ENCODE results near the gene ADSS1. TPM values are rescaled to one million over a fixed set of nuclear protein-coding genes. Genes with fewer than 3 reads are reported as not detected.
A peak's percentile ranks its signal among the peaks of the same experiment; 100 is the strongest.

ADSS1 gene
- total RNA-seq, 3 donors from 2014 or later, result 6.9 to 13.0 (median 7.3) TPM

DNA sequence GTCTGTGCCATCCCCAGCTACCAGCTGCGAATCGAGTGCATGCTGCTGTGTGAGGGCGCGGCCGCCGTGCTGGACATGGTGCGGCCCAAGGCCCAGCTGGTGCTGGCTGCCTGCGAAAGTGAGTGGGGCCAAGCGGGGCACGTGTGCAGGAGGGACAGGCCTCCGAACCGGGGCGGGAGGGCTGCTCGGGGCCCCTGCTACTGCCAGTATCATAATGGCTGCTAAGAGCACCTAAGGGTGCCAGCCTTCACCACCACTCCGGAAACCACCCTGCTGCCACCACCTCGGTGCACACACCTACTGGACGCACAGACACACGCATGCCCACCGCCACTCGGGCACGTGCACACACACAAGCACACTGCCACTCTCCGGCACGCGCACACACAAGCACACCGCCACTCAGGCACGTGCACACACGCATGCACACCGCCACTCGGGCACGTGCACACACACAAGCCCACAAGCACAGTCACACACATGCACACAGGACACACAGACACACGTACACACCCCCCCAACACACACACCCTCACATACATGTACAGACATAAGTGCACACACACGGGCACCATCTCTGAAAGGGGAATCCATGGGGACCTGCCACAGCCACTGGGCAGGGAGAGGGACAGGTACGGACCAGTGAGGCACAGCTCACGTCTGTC, 13.8 kb upstream of the ADSS1 start:
- no peak overlapping the region for H3K4me3 ChIP-seq
- no peak for DNase-seq (ENCODE audit: low spot score in 2 of 2)
- H3K27me3 ChIP-seq, result no peaks in the 10 kb centered on the region
- H3K4me1 ChIP-seq, result no peaks in the 10 kb centered on the region
- intact Hi-C loops (cut with DNase I; ENCODE audit: low total_unique reads), result no loop called here
- no peak overlapping the region for H3K27ac ChIP-seq
- H3K36me3 ChIP-seq, result no peaks in the 10 kb centered on the region
- TF ChIP-seq POLR2AphosphoS5 (IDR thresholded peaks at IDR 0.05) (no peak), POLR2A (IDR thresholded peaks at IDR 0.05) (no peak)
- TF ChIP-seq, protein P1, sequence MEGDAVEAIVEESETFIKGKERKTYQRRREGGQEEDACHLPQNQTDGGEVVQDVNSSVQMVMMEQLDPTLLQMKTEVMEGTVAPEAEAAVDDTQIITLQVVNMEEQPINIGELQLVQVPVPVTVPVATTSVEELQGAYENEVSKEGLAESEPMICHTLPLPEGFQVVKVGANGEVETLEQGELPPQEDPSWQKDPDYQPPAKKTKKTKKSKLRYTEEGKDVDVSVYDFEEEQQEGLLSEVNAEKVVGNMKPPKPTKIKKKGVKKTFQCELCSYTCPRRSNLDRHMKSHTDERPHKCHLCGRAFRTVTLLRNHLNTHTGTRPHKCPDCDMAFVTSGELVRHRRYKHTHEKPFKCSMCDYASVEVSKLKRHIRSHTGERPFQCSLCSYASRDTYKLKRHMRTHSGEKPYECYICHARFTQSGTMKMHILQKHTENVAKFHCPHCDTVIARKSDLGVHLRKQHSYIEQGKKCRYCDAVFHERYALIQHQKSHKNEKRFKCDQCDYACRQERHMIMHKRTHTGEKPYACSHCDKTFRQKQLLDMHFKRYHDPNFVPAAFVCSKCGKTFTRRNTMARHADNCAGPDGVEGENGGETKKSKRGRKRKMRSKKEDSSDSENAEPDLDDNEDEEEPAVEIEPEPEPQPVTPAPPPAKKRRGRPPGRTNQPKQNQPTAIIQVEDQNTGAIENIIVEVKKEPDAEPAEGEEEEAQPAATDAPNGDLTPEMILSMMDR (IDR thresholded peaks at IDR 0.05), result no peak
- no peaks in the 10 kb centered on the region for H3K9me3 ChIP-seq

DNA sequence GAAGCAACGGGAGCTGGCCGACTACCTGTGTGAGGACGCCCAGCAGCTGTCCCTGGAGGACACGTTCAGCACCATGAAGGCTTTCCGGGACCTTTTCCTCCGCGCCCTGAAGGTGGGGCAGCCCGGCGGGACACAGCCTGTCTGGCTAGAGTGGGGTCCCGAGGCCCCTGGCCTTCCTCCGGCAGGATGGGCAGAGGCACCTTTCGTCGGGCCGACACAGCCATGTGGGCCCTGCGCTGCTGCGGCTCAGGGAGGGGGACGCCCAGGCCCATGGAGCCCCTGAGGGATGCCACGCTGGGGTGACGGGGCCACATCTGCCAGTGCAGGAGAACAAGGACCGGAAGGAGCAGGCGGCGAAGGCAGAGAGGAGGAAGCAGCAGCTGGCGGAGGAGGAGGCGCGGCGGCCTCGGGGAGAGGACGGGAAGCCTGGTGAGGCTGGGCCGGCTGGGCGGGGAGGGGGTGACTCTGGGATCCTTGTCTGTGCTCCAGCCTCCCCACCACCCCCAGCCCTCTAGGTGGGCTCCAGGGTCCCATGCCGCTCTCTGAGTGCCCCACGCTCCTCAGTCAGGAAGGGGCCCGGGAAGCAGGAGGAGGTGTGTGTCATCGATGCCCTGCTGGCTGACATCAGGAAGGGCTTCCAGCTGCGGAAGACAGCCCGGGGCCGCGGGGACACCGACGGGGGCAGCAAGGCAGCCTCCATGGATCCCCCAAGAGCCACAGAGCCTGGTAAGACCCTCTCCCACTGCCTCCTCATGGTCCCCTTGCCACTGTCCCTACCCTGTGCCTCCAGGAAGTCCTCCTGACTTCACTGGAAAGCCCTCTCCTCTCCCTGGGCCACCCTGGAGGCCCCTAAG, 10.9 kb upstream of the ADSS1 start:
- no peaks in the 10 kb centered on the region for H3K27me3 ChIP-seq
- no peaks in the 10 kb centered on the region for H3K4me1 ChIP-seq
- no peaks in the 10 kb centered on the region for H3K36me3 ChIP-seq
- no peaks in the 10 kb centered on the region for H3K9me3 ChIP-seq
- DNase-seq (ENCODE audit: low spot score in 2 of 2), result no peak
- H3K4me3 ChIP-seq, result no peak overlapping the region
- H3K27ac ChIP-seq, result no peak overlapping the region
- TF ChIP-seq POLR2A (IDR thresholded peaks at IDR 0.05) (no peak), POLR2AphosphoS5 (IDR thresholded peaks at IDR 0.05) (no peak)
- TF ChIP-seq, protein P1 (IDR thresholded peaks at IDR 0.05), result no peak
- intact Hi-C loops (cut with DNase I; ENCODE audit: low total_unique reads), result no loop called here

DNA sequence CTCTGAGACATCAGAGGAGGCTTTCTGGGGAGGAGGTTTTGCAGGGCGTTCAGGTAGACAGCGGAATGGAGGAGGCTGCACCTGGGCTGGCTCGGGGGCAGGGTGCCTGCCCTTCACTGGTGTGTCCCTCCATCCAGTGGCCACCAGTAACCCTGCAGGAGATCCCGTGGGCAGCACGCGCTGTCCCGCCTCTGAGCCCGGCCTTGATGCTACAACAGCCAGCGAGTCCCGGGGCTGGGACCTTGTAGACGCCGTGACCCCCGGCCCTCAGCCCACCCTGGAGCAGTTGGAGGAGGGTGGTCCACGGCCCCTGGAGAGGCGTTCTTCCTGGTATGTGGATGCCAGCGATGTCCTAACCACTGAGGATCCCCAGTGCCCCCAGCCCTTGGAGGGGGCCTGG, 10.0 kb upstream of the ADSS1 start:
- H3K4me3 ChIP-seq, result no peak overlapping the region
- H3K27ac ChIP-seq, result no peak overlapping the region
- intact Hi-C loops (cut with DNase I; ENCODE audit: low total_unique reads), result no loop called here
- H3K36me3 ChIP-seq, result no peaks in the 10 kb centered on the region
- DNase-seq (ENCODE audit: low spot score in 2 of 2), result no peak
- TF ChIP-seq, protein P1 (IDR thresholded peaks at IDR 0.05), result no peak
- no peak for TF ChIP-seq POLR2A (IDR thresholded peaks at IDR 0.05)
- no peak for TF ChIP-seq POLR2AphosphoS5 (IDR thresholded peaks at IDR 0.05)
- H3K27me3 ChIP-seq, result no peaks in the 10 kb centered on the region
- no peaks in the 10 kb centered on the region for H3K4me1 ChIP-seq
- H3K9me3 ChIP-seq, result no peaks in the 10 kb centered on the region

DNA sequence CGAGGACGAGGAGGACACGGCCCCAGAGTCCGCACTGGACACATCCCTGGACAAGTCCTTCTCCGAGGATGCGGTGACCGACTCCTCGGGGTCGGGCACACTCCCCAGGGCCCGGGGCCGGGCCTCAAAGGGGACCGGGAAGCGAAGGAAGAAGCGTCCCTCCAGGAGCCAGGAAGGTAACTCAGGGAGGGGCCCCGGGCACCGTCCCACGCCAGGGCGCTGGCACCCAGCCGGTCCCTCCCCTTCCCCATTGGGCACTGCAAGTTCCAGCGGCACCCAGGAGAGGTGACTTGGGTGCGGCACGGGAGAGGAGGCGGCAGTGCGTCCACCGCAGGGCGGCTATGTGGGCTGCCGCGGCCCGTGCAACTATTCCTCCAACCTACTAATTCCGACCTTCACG, 9.3 kb upstream of the ADSS1 start:
- TF ChIP-seq, protein P1 (IDR thresholded peaks at IDR 0.05), result no peak
- TF ChIP-seq POLR2AphosphoS5 (IDR thresholded peaks at IDR 0.05) (no peak), POLR2A (IDR thresholded peaks at IDR 0.05) (no peak)
- intact Hi-C loops (cut with DNase I; ENCODE audit: low total_unique reads), result no loop called here
- Histone ChIP-seq H3K27ac (peak overlapping the region in 1 of 2 donors; percentile 75), H3K4me3 (no peak overlapping the region), H3K9me3 (no peaks in the 10 kb centered on the region), H3K27me3 (no peaks in the 10 kb centered on the region), H3K36me3 (no peaks in the 10 kb centered on the region), H3K4me1 (no peaks in the 10 kb centered on the region)
- no peak for DNase-seq (ENCODE audit: low spot score in 2 of 2)

DNA sequence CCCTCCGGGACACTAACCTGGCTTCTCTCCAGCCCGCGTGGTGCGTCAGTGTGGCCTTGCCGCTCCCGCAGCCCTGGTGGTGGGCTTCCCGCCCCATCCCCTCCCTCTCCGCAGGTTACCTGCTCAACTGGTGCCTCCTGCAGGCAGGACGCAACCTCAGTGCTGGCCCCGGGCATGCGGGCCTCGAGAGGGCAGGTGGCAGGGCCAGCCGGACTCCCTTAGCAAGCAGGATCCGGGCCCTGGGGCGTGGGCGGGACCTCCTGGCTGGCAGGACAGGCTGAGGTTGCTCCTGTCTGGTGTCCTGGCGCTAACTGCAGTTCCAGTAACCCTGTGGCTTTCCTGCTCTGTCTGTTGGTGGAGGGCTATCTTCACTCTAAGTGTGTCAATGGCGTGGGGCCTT, 8.6 kb upstream of the ADSS1 start:
- intact Hi-C loops (cut with DNase I; ENCODE audit: low total_unique reads), result no loop called here
- peak; percentile 74 to 90 for DNase-seq (ENCODE audit: low spot score in 2 of 2)
- Histone ChIP-seq H3K4me3 (no peak overlapping the region), H3K36me3 (no peaks in the 10 kb centered on the region), H3K27me3 (no peaks in the 10 kb centered on the region), H3K27ac (peak overlapping the region in 1 of 2 donors; percentile 75), H3K4me1 (no peaks in the 10 kb centered on the region), H3K9me3 (no peaks in the 10 kb centered on the region)
- TF ChIP-seq, protein P1 (IDR thresholded peaks at IDR 0.05), result peak in 1 of 3 donors; percentile 10
- TF ChIP-seq POLR2A (IDR thresholded peaks at IDR 0.05), result no peak
